Measurements from ENCODE around the gene ARHGAP6.
"Not testable (repeated sequence)": the region's sequence is repeated elsewhere in the genome, so short reads cannot be mapped to it uniquely, and the experiment has no call there.

Gene ARHGAP6

DNA sequence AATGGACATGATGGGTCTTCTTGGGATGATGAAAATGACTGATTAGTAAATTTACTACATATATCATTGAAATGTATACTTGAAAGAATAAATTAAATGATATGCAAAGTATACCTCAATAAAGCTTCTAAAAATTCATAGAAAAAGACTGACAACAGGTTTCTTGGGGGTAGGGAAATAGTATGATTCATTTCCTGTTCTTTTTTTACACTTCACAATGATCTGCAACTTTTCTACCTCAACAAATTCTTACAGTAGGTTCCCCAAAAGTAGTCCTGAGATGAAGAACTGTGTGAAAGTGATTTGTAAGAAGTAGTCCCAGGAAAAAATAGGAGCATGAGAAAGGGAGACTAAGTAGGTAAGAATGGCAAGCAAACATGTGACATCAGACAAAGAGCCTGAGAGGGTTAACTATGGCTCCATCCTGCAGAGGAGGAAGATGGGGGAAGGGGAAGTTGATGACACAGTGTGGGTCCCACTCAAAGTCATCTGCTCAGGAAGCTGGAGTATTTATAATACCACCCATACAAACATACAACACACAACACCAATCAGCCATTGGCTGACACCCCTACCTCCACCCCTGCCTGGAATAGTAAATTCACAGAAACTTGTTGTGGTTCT lies 73.9 kb downstream of the ARHGAP6 start:
- TF ChIP-seq POLR2A (IDR thresholded peaks at IDR 0.05; ENCODE audit: low read depth, low read length) (no peak), TAF1 (IDR thresholded peaks at IDR 0.05; ENCODE audit: borderline replicate concordance, low read depth, low read length) (no peak), POLR2AphosphoS5 (IDR thresholded peaks at IDR 0.05; ENCODE audit: low read depth, low read length) (no peak)
- DNase-seq (ENCODE audit: insufficient read length) (no peak), FAIRE-seq (peak; percentile 88)

DNA sequence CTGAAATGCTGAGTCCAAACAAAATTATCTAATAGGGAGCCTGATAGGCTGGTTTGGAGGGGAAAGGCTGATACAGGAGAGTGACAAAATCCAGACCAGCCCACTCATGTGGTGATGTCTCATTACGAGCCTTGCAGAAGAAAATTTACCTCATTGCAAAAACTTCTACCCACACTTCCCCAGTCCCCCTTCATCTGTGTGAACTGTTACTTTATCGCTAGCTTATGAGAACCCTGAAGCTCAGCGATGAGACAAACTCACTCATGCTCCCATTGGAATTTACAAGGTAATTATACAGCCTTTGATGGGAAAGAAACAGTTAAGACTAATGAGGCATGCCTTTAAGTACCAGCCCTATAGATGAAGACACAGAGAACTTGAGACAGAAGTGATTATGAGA lies 76.1 kb downstream of the ARHGAP6 start:
- FAIRE-seq (peak; percentile 54), DNase-seq (ENCODE audit: insufficient read length) (no peak)
- no peak for TF ChIP-seq POLR2A (IDR thresholded peaks at IDR 0.05; ENCODE audit: low read depth, low read length)
- TF ChIP-seq POLR2AphosphoS5 (IDR thresholded peaks at IDR 0.05; ENCODE audit: low read depth, low read length) = no peak
- no peak for TF ChIP-seq TAF1 (IDR thresholded peaks at IDR 0.05; ENCODE audit: borderline replicate concordance, low read depth, low read length)

DNA sequence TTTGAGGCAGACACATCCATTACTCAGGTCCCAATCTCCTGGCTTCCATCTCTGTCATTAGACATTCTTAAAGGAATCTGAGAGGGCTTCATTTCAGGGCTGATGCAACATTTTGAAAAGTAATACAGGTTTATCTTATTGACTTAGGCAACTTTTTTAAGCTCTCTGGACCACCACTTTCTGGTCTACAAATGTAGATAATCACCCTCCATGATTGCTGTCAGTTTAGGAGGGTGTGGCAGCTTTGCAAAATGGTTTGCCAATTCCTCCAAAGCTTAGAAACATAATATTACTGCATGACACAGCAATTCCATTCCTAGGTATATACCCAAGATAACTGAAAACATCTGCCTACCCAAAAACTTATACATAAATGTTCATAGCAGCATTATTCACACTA lies 77.6 kb downstream of the ARHGAP6 start:
- FAIRE-seq (no peak), DNase-seq (ENCODE audit: insufficient read length) (no peak)
- TF ChIP-seq POLR2A (IDR thresholded peaks at IDR 0.05; ENCODE audit: low read depth, low read length) (no peak), POLR2AphosphoS5 (IDR thresholded peaks at IDR 0.05; ENCODE audit: low read depth, low read length) (no peak), TAF1 (IDR thresholded peaks at IDR 0.05; ENCODE audit: borderline replicate concordance, low read depth, low read length) (no peak)

DNA sequence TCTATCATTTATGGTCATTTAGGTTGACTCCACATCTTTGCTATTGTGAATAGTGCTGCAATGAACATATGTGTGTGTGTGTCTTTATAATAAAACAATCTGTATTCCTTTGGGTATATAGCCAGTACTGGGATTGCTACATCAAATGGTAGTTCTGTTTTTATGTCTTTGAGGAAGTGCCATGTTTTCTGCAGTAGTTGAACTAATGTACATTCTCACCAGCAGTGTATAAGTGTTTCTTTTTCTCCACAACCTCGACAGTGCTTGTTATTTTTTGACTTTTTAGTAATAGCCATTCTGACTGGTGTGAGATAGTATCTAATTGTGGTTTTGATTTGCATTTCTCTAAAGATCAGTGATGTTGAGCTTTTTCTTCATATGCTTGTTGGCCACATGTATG lies 80.5 kb downstream of the ARHGAP6 start:
- peak; percentile 90 for FAIRE-seq

DNA sequence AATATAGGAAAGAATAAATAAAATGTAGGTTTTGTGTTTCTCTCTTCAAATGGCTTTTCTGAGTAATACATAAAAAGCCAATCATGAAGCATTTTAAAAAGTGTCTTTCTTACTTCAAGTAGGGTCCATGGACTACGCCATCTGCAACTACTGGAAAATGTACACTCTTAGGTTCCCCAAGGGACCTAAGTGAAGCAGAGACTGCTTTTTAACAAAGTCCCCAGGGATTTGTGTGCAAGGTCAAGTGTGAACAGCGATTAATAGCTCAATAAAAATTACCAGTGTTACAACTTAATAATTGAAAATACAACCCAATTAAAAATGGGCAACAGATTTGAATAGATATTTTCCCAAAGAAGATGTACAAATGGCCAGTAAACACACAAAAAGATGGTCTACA lies 84.9 kb downstream of the ARHGAP6 start:
- TF ChIP-seq POLR2A (IDR thresholded peaks at IDR 0.05; ENCODE audit: low read depth, low read length) = no peak
- TF ChIP-seq POLR2AphosphoS5 (IDR thresholded peaks at IDR 0.05; ENCODE audit: low read depth, low read length) = no peak
- no peak for TF ChIP-seq TAF1 (IDR thresholded peaks at IDR 0.05; ENCODE audit: borderline replicate concordance, low read depth, low read length)
- FAIRE-seq = peak; percentile 65

More for the DNA sequence above, 80.5 kb downstream of the ARHGAP6 start:
- DNase-seq (ENCODE audit: insufficient read length) = no peak
- TF ChIP-seq TAF1 (IDR thresholded peaks at IDR 0.05; ENCODE audit: borderline replicate concordance, low read depth, low read length) (no peak), POLR2AphosphoS5 (IDR thresholded peaks at IDR 0.05; ENCODE audit: low read depth, low read length) (no peak), POLR2A (IDR thresholded peaks at IDR 0.05; ENCODE audit: low read depth, low read length) (no peak)

DNA sequence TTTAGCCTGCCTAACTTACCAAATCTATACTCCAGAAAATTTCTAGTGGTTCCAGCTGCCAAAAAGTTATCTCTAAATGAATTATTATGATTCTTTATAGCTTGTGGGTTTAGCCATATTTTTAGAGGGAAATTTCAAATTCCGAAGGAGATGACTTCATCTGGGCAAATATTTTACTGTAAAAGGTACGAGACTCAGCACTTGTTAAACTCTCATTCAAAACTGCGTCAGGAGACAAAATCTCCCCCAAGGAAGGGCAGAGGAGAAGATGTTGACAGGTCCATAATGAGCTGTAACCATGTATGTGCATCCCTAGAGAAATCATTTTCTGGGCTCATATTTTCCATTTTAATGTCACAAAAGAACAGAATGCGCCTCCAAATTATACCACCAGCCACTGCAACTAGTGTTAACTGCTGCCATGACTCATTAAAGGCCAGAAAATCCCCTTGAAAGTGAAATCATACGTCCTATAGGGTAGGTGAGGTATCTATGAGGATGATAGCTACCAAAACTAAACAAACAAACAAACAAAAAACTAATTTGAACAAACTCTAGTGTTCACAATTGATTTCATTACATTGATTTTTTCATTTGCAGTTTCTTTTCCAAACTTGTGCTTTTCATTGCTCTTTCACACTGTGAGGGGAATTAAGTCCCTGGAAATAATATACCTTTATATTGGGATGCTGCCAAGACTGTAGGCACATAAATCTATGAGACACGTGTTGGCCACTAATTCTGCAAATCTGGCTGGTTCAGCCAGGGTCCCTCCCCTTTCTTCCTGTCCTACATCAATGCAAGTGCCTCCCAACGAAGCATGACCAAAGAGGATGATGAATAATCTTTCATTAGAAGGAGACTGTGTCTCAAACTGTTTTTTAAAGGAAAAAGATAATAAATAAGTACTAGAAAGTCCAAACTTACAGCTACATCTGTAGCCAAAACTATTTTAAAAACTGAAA lies 85.8 kb downstream of the ARHGAP6 start:
- TF ChIP-seq POLR2A (IDR thresholded peaks at IDR 0.05; ENCODE audit: low read depth, low read length) (no peak), TAF1 (IDR thresholded peaks at IDR 0.05; ENCODE audit: borderline replicate concordance, low read depth, low read length) (no peak), POLR2AphosphoS5 (IDR thresholded peaks at IDR 0.05; ENCODE audit: low read depth, low read length) (no peak)
- no peak for DNase-seq (ENCODE audit: insufficient read length)
- peak; percentile 90 for FAIRE-seq

More for the DNA sequence above, 84.9 kb downstream of the ARHGAP6 start:
- DNase-seq (ENCODE audit: insufficient read length) = no peak

DNA sequence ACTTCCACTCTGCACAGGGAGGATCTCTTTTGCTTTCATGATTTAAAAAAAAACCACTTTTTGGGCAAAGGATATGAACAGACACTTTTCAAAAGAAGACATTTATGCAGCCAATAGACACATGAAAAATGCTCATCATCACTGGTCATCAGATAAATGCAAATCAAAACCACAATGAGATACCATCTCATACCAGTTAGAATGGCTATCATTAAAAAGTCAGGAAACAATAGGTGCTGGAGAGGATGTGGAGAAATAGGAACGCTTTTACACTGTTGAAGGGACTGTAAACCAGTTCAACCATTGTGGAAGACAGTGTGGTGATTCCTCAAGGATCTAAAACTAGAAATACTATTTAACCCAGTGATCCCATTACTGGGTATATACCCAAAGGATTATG lies 87.4 kb downstream of the ARHGAP6 start:
- not testable (repeated sequence) for FAIRE-seq; DNase-seq (ENCODE audit: insufficient read length)

DNA sequence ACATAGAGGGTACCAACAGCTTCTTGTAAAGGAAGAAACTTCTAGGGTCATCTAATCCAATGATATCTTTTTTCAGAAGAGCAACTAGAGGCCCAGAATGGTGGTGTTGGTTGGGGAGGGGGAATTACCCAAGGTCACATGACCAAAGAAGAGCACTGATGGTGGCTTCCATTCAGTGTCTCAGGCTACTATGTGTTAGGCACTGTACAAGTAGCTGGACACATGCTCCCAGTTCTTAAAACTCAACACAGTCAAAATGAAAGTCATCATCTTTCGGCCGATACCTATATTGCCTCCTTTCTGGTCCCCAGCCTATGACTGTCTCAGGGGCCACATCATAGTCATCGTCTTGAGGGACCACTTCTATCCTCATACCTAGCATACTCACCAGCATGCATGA lies 88.1 kb downstream of the ARHGAP6 start:
- no peak for DNase-seq (ENCODE audit: insufficient read length)
- peak; percentile 60 for FAIRE-seq
- TF ChIP-seq POLR2A (IDR thresholded peaks at IDR 0.05; ENCODE audit: low read depth, low read length) = no peak
- TF ChIP-seq POLR2AphosphoS5 (IDR thresholded peaks at IDR 0.05; ENCODE audit: low read depth, low read length) = no peak
- no peak for TF ChIP-seq TAF1 (IDR thresholded peaks at IDR 0.05; ENCODE audit: borderline replicate concordance, low read depth, low read length)

DNA sequence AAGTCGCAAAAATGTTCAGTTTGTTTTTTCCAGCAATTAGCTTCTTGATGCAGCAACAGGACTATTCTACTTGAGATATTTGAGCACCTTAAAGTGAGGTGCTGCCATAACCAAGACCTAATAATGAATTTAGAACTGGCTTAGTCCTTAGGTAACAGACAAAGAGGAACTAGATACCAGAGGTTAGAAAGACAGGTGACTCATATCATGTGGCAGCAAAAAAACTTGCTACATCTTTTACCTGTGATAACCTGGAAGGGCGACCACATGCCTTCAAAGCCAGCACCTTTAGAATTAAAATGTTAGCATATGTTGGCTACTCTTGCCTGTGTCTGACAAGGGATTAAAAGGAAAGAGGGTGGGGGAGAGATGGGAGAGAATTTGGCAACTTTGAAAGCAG lies 90.4 kb downstream of the ARHGAP6 start:
- TF ChIP-seq POLR2AphosphoS5 (IDR thresholded peaks at IDR 0.05; ENCODE audit: low read depth, low read length) = no peak
- TF ChIP-seq POLR2A (IDR thresholded peaks at IDR 0.05; ENCODE audit: low read depth, low read length) = no peak
- TF ChIP-seq TAF1 (IDR thresholded peaks at IDR 0.05; ENCODE audit: borderline replicate concordance, low read depth, low read length) = no peak
- DNase-seq (ENCODE audit: insufficient read length) (no peak), FAIRE-seq (no peak)

DNA sequence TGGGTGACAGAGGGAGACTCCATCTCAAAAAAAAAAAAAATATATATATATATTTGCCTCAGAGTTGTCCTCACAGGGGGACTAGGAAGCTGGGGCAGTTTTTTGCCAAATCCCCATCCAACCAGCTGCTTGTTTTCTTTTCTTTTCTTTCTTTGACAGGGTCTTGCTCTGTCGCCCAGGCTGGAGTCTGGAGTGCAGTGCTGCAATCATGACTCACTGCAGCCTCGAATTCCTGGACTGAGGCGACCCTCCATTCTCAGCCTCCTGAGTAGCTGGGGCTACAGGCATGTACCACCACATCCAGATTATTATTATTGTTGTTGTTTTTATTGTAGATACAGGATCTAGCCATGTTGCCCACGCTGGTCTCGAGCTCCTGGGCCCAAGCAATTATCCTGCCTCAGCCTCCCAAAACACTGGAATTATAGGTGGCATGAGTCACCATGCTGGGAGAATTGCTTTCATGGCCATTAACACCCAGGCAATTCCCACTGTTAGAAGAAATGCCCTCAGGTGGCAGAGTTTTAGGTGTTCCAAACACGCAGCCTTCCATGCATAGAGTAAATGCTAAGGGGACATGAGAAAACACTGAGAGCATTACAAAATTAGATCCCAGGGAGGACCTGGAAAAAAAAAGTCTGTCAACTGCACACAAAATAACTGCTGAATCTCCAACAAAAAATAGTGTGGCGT lies 98.0 kb downstream of the ARHGAP6 start:
- peak; percentile 14 for FAIRE-seq
- TF ChIP-seq TAF1 (IDR thresholded peaks at IDR 0.05; ENCODE audit: borderline replicate concordance, low read depth, low read length) (no peak), POLR2A (IDR thresholded peaks at IDR 0.05; ENCODE audit: low read depth, low read length) (no peak), POLR2AphosphoS5 (IDR thresholded peaks at IDR 0.05; ENCODE audit: low read depth, low read length) (no peak)
- no peak for DNase-seq (ENCODE audit: insufficient read length)

DNA sequence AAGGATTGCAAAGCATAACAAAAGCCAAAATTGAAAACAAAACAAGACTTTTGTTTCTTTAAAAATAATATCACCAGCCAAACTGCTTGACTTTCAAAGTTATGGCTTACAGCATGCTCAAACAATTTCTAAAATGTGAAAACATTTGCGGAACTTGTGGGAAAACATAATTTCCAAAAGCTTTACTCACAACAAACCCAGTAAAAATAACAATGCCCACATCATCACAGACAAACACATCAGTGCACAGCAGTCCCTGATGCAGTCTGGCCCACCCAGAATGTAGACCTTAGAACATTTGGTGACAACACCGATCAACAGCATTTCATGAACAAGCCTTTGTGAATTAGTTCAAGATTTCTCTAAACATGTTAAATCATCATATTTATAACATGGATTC lies 98.9 kb downstream of the ARHGAP6 start:
- TF ChIP-seq POLR2A (IDR thresholded peaks at IDR 0.05; ENCODE audit: low read depth, low read length) (no peak), TAF1 (IDR thresholded peaks at IDR 0.05; ENCODE audit: borderline replicate concordance, low read depth, low read length) (no peak)

More for the DNA sequence above, 98.9 kb downstream of the ARHGAP6 start:
- FAIRE-seq = peak; percentile 51
- DNase-seq (ENCODE audit: insufficient read length) = no peak

All from GM12892 (cell line).